Effector memory CD8-positive, alpha-beta T cell (primary cell): ENCODE results near the gene ACP4.
"Not testable (repeated sequence)": the region's sequence is repeated elsewhere in the genome, so short reads cannot be mapped to it uniquely, and the experiment has no call there.

ENCODE experiments used
- ATAC-seq: fragments of 150-1000 bp; cut with Tn5 transposase; replicated peaks from 2 replicates; pipeline ENCODE4 v1.10.0; 2021; ENCODE audit warnings: mild to moderate bottlenecking, moderate library complexity
- DNase-seq, 3 experiments: peaks; one replicate each; pipeline ENCODE4 v3.0.0; 2021
- H3K27ac Mint-ChIP-seq, 2 donors: one replicate each; pipeline ENCODE4 v1.8.0; 2022; ENCODE audit warnings: mild to moderate bottlenecking in 2 of 2, mixed read lengths in 2 of 2, moderate library complexity in 2 of 2
- H3K27me3 Mint-ChIP-seq, 2 donors: one replicate each; pipeline ENCODE4 v1.8.0; 2022; ENCODE audit warnings: mixed read lengths in 2 of 2
- H3K36me3 Mint-ChIP-seq: one replicate; pipeline ENCODE4 v1.8.0; 2022; ENCODE audit warnings: mild to moderate bottlenecking, moderate library complexity, mixed read lengths; ENCODE audit not compliant: insufficient read depth
- H3K4me1 Mint-ChIP-seq, 2 donors: one replicate each; pipeline ENCODE4 v1.8.0; 2022; ENCODE audit warnings: low read depth in 2 of 2, mixed read lengths in 2 of 2
- H3K4me3 Mint-ChIP-seq, 2 donors: one replicate each; pipeline ENCODE4 v1.8.0; 2022; ENCODE audit warnings: mild to moderate bottlenecking in 2 of 2, mixed read lengths in 2 of 2, moderate library complexity in 2 of 2
- H3K9me3 Mint-ChIP-seq, 2 donors: one replicate each; pipeline ENCODE4 v1.8.0; 2022; ENCODE audit warnings: mixed read lengths in 2 of 2

The ACP4 gene

GRCh38 chr19:50811622-50812238, 21.5 kb downstream of the ACP4 start:
- not testable (repeated sequence) for H3K36me3 Mint-ChIP-seq, H3K4me3 Mint-ChIP-seq, DNase-seq, H3K9me3 Mint-ChIP-seq, ATAC-seq, H3K27ac Mint-ChIP-seq, H3K4me1 Mint-ChIP-seq
- peaks cover 30 to 52% of the 10 kb centered on the region in 2 donors for H3K27me3 Mint-ChIP-seq

GRCh38 chr19:50812474-50812873, 22.3 kb downstream of the ACP4 start:
- Mint-ChIP-seq H3K27me3 (peaks cover 38 to 60% of the 10 kb centered on the region in 2 donors), H3K27ac (no peak overlapping the region), H3K9me3 (no peaks in the 10 kb centered on the region), H3K4me3 (no peak overlapping the region), H3K36me3 (no peaks in the 10 kb centered on the region), H3K4me1 (peaks cover 0 to 2% of the 10 kb centered on the region in 2 donors)
- no peak for DNase-seq
- ATAC-seq, result no peak

- no peak overlapping the region for H3K27ac Mint-ChIP-seq
- peaks cover 56 to 84% of the 10 kb centered on the region in 2 donors for H3K27me3 Mint-ChIP-seq
- H3K4me3 Mint-ChIP-seq, result no peak overlapping the region
- H3K4me1 Mint-ChIP-seq, result peaks cover under 1 to 14% of the 10 kb centered on the region in 2 donors
- peaks cover 4% of the 10 kb centered on the region for H3K36me3 Mint-ChIP-seq
- H3K9me3 Mint-ChIP-seq, result no peaks in the 10 kb centered on the region
- ATAC-seq (no peak), DNase-seq (no peak)
These were observed 24.7 kb downstream of the ACP4 start for GRCh38 chr19:50814883-50815282.

- H3K4me3 Mint-ChIP-seq, result no peak overlapping the region
- H3K4me1 Mint-ChIP-seq, result peaks cover 6 to 15% of the 10 kb centered on the region in 2 donors
- no peak overlapping the region for H3K27ac Mint-ChIP-seq
- DNase-seq (no peak), ATAC-seq (no peak)
- peaks cover 4% of the 10 kb centered on the region for H3K36me3 Mint-ChIP-seq
- H3K27me3 Mint-ChIP-seq, result peaks cover 61 to 84% of the 10 kb centered on the region in 2 donors
- no peaks in the 10 kb centered on the region for H3K9me3 Mint-ChIP-seq
These were observed 25.2 kb downstream of the ACP4 start for GRCh38 chr19:50815439-50815838.

DNA sequence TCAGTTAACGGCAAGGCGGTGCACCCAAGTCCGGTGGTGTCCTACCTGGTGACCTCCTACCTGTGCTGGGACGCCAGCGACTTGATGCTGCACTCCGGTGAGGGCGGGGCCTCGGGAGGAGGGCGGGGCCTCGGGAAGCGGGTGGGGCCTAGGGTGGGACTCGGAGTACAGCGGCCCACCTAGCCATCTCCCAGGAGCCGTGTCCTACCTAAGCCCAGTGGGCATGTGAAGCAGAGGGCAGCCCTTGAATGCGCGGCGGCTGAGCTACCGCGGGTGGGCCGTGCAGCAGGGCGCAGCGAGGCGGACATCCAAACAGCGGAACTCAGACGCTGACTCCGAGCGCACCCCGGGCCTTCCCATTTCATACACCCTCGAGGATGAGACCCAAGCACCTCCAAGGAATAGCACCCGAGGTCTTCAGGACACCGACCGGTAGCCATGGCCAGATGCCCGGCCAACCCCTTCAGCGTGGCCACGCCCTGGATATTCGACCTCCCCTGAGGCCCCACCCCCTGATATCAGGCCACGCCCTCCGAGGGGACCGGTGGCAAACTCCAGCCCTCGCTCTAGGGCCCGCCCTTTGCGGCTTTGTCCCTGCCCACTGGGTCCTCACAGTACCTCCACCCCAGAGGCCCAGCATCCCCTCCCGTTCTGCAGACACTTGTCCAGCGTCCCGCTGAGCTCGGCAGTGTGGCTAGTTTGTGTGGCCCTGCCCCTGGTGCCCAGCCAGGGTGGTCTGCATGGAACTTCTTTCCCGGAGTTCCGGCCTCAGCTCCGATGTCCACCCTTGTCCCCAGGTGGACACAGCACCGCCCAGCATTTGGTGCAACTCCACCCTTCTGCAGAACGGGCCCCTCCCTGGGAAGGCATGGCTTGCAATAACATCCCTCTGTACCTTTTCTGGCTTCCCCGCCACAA, 28.0 kb downstream of the ACP4 start:
- Mint-ChIP-seq H3K4me1 (peaks cover 8 to 17% of the 10 kb centered on the region in 2 donors), H3K36me3 (peaks cover 4% of the 10 kb centered on the region)

GRCh38 chr19:50818859-50819472, 28.8 kb downstream of the ACP4 start:
- peak overlapping the region; percentile 20 to 65 for H3K4me3 Mint-ChIP-seq
- peak overlapping the region in 1 of 2 donors; percentile 56 for H3K27ac Mint-ChIP-seq
- H3K4me1 Mint-ChIP-seq, result peaks cover 8 to 17% of the 10 kb centered on the region in 2 donors
- no peaks in the 10 kb centered on the region for H3K9me3 Mint-ChIP-seq
- H3K36me3 Mint-ChIP-seq, result peaks cover 4% of the 10 kb centered on the region
- peaks cover 85 to 95% of the 10 kb centered on the region in 2 donors for H3K27me3 Mint-ChIP-seq
- no peak for DNase-seq
- no peak for ATAC-seq

More for the DNA sequence above, 28.0 kb downstream of the ACP4 start:
- Mint-ChIP-seq H3K27ac (peak overlapping the region in 1 of 2 donors; percentile 56), H3K4me3 (peak overlapping the region; percentile 20 to 65), H3K27me3 (peaks cover 83 to 94% of the 10 kb centered on the region in 2 donors), H3K9me3 (no peaks in the 10 kb centered on the region)
- DNase-seq, result no peak
- ATAC-seq, result peak; percentile 51

- Mint-ChIP-seq H3K36me3 (peaks cover 4% of the 10 kb centered on the region), H3K27ac (no peak overlapping the region), H3K27me3 (peaks cover 80 to 89% of the 10 kb centered on the region in 2 donors), H3K4me3 (no peak overlapping the region), H3K9me3 (no peaks in the 10 kb centered on the region), H3K4me1 (peaks cover 8 to 17% of the 10 kb centered on the region in 2 donors)
- no peak for ATAC-seq
- no peak for DNase-seq
These were observed 29.4 kb downstream of the ACP4 start for GRCh38 chr19:50819636-50820035.

DNA sequence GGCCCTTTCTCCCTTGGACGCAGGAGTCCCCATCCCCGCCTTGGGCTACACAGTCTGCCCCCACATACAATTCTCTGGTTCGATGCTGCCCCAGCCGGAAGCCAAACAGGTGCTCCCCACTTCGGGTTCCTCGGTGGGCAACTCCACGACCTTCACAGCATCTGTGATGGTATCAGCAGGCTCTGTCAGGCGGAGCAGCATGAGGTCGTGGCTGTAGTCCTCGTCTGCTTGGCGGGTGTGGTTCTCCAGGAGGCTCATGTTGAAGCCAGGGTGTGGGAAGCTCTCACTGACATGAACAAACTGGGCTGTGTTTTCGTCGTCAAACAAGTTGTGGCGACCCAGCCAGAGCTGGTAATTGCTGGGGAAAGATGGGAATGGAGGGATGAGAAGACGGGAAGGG, 29.9 kb downstream of the ACP4 start:
- no peak for ATAC-seq
- peaks cover 4% of the 10 kb centered on the region for H3K36me3 Mint-ChIP-seq
- H3K27ac Mint-ChIP-seq, result no peak overlapping the region
- no peak for DNase-seq
- H3K4me3 Mint-ChIP-seq, result peak overlapping the region; percentile 5 to 26
- H3K9me3 Mint-ChIP-seq, result no peaks in the 10 kb centered on the region
- H3K27me3 Mint-ChIP-seq, result peaks cover 75 to 85% of the 10 kb centered on the region in 2 donors
- peaks cover 8 to 17% of the 10 kb centered on the region in 2 donors for H3K4me1 Mint-ChIP-seq

GRCh38 chr19:50820549-50821247, 30.5 kb downstream of the ACP4 start:
- no peak for ATAC-seq
- H3K9me3 Mint-ChIP-seq, result no peaks in the 10 kb centered on the region
- H3K4me1 Mint-ChIP-seq, result peaks cover 8 to 17% of the 10 kb centered on the region in 2 donors

GRCh38 chr19:50821248-50821612, 31.0 kb downstream of the ACP4 start:
- ATAC-seq (no peak), DNase-seq (no peak)
- peaks cover 8 to 17% of the 10 kb centered on the region in 2 donors for H3K4me1 Mint-ChIP-seq
- no peak overlapping the region for H3K27ac Mint-ChIP-seq
- peaks cover 4% of the 10 kb centered on the region for H3K36me3 Mint-ChIP-seq
- H3K9me3 Mint-ChIP-seq, result no peaks in the 10 kb centered on the region
- H3K27me3 Mint-ChIP-seq, result peaks cover 70 to 80% of the 10 kb centered on the region in 2 donors
- H3K4me3 Mint-ChIP-seq, result no peak overlapping the region

More at GRCh38 chr19:50820549-50821247, 30.5 kb downstream of the ACP4 start:
- Mint-ChIP-seq H3K36me3 (peaks cover 4% of the 10 kb centered on the region), H3K27me3 (peaks cover 69 to 80% of the 10 kb centered on the region in 2 donors), H3K27ac (no peak overlapping the region), H3K4me3 (peak overlapping the region; percentile 5 to 26)
- no peak for DNase-seq

DNA sequence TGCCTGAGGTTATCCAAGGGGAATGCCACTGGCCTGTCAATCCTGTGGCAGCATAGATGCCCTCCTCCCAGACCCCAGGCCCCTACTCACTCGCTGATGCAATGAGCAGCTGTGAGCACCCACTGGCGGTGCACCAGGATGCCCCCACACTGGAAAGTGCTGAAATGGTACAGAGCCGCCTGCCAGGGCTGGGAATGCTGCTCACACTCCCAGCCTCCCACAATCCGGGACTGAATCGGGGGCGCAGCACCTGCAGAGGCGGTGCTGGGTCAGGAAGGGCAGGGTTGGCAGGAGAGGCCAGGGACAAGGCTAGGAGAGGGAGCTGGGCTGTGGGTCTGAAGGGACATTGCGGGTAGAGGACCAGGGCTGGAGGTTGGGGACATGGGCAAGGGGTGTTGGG, 31.4 kb downstream of the ACP4 start:
- no peak for DNase-seq
- peaks cover 8 to 17% of the 10 kb centered on the region in 2 donors for H3K4me1 Mint-ChIP-seq
- peaks cover 69 to 80% of the 10 kb centered on the region in 2 donors for H3K27me3 Mint-ChIP-seq
- H3K27ac Mint-ChIP-seq, result no peak overlapping the region
- no peak for ATAC-seq
- H3K9me3 Mint-ChIP-seq, result no peaks in the 10 kb centered on the region
- peaks cover 4% of the 10 kb centered on the region for H3K36me3 Mint-ChIP-seq
- no peak overlapping the region for H3K4me3 Mint-ChIP-seq

DNA sequence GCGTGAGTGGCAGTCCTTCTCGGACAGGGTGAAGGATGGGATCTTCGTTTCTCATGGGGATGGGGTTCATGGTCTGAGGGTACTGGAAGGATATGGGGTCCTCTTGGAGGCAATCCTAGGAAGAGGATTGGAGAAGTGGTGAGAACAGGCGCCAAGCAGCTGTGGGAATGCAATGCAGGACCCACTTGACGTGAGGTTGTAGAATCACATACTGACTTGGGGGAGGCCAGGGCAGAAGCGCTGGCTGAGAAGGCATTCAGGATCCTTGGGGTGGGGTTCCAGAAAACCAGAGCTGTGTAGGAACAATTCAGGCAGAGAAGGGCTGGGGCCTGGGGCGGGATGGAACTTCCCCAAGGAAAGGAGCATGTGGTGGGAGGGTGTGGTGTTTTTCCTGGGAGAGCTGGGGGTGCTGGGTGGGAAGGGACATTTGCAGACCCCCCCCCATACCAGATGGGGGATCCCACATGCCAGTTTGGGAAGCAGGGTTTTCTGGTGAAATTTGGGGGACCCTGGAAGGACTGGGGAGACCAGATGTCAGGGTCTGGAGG, 32.5 kb downstream of the ACP4 start:
- no peak overlapping the region for H3K27ac Mint-ChIP-seq
- H3K4me3 Mint-ChIP-seq, result no peak overlapping the region
- H3K9me3 Mint-ChIP-seq, result no peaks in the 10 kb centered on the region
- H3K27me3 Mint-ChIP-seq, result peaks cover 66 to 80% of the 10 kb centered on the region in 2 donors
- H3K36me3 Mint-ChIP-seq, result peaks cover 4% of the 10 kb centered on the region
- H3K4me1 Mint-ChIP-seq, result peaks cover 8 to 15% of the 10 kb centered on the region in 2 donors
- no peak for DNase-seq
- no peak for ATAC-seq
